Gastrocnemius medialis (tissue), 4 donors: Measurements from ENCODE around the gene DKK1.

Experiments used
- CTCF ChIP-seq, 5 experiments: fragments of 450-650 bp in 3 of 5; fragments of 200-600 bp in 2 of 5; sonication (generic) in 2 of 5; IDR thresholded peaks in 4 of 5; conservative IDR thresholded peaks in 1 of 5; 1 replicate in 4 of 5; 2 replicates in 1 of 5; pipeline ENCODE4 v1.5.1; 2016 to 2019; ENCODE audit warnings: antibody characterized with exemption in 5 of 5, mild to moderate bottlenecking in 3 of 5, moderate library complexity in 3 of 5
- POLR2A ChIP-seq, 2 donors: fragments of 450-650 bp; IDR thresholded peaks; one replicate each; pipeline ENCODE4 v1.6.1; 2017; ENCODE audit warnings: antibody characterized with exemption in 2 of 2, mild to moderate bottlenecking in 2 of 2, moderate library complexity in 2 of 2

- TF ChIP-seq CTCF (IDR thresholded peaks at IDR 0.05 in 4 of 5, conservative IDR thresholded peaks at IDR 0.05 in 1 of 5) (no peak), POLR2A (IDR thresholded peaks at IDR 0.05) (no peak)
These were observed 5.8 kb downstream of the DKK1 start for GRCh38 chr10:52319926-52320325.
